ENCODE measurements around the gene FAM222A.
A peak's percentile ranks its signal among the peaks of the same experiment; 100 is the strongest.

The FAM222A gene

DNA sequence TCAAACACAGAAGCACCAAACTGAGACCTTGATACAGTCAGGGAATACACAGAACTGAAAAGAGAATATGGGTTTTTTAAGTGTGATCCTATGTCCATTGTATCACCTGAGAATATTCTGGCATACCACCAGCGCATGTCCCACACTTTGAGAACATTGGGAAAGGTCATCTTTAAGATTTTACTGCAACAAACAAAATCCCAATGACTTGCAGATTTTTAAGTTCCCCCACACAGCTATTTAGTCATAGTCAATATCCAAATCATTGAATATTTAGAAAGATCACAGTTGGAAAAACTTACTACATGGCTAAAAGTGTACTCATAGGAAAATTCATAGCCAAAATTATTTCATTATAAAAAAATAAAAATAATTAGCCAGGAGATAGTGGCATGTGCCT, 65.1 kb downstream of the FAM222A start:
- H3K4me3 ChIP-seq (replicated peaks in 1 of 2; ENCODE audit: low read depth in 2 of 2, low read length in 2 of 2), result no peak overlapping the region
- no peak for DNase-seq (ENCODE audit: low read depth in 2 of 2)
- TF ChIP-seq, protein P1, sequence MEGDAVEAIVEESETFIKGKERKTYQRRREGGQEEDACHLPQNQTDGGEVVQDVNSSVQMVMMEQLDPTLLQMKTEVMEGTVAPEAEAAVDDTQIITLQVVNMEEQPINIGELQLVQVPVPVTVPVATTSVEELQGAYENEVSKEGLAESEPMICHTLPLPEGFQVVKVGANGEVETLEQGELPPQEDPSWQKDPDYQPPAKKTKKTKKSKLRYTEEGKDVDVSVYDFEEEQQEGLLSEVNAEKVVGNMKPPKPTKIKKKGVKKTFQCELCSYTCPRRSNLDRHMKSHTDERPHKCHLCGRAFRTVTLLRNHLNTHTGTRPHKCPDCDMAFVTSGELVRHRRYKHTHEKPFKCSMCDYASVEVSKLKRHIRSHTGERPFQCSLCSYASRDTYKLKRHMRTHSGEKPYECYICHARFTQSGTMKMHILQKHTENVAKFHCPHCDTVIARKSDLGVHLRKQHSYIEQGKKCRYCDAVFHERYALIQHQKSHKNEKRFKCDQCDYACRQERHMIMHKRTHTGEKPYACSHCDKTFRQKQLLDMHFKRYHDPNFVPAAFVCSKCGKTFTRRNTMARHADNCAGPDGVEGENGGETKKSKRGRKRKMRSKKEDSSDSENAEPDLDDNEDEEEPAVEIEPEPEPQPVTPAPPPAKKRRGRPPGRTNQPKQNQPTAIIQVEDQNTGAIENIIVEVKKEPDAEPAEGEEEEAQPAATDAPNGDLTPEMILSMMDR (IDR thresholded peaks at IDR 0.05; ENCODE audit: low read depth, low read length), result no peak

DNA sequence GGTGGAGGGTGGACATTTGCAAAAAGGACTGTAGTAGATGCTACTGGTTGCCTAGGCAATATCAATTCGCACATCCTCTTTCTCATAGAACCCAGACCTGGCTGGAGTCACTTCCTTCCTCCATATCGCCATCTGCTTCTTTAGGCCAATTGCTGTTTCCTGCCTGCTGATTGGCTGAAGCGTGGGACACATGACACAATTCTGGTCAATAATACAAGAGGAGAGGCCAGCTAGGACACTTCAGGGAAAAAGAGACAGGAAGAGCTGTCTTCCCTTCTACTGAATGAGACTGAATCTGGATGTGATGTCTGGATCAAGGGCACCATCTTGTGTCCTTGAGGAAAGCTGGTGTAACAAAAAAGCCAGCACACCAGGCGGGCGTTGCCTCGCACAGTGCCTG, 65.8 kb downstream of the FAM222A start:
- no peak overlapping the region for H3K4me3 ChIP-seq (replicated peaks in 1 of 2; ENCODE audit: low read depth in 2 of 2, low read length in 2 of 2)
- TF ChIP-seq, protein P1 (IDR thresholded peaks at IDR 0.05; ENCODE audit: low read depth, low read length), result no peak
- DNase-seq (ENCODE audit: low read depth in 2 of 2), result peak in 1 of 2 donors; percentile 9

DNA sequence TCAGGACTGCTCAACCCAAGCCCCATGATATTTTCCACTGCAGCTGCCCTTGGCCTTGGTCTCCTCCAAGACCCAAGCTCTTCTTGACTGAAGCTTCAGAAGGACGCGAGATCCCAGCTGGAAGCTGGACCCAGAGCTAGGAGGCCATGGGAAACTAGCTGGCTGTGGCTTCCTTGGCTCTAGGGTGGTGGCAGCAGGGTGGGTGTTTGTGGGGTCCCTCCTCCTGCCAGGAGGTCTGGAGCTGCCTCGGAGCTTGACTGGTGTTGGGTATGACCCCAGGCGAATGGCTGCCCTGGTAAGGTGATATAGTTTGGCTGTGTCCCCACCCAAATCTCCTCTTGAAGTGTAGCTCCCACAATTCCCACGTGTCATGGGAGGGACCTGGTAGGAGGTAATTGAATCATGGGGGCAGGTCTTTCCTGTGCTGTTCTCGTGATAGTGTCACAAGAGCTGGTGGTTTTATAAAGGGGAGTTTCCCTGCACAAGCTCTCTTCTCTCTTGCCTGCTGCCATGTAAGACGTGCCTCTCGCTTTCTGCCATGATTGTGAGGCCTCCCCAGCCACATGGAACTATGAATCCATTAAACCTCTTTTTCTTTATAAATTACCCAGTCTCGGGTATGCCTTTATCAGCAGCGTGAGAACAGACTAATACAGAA, 68.2 kb downstream of the FAM222A start:
- TF ChIP-seq, protein P1 (IDR thresholded peaks at IDR 0.05; ENCODE audit: low read depth, low read length), result no peak
- no peak for DNase-seq (ENCODE audit: low read depth in 2 of 2)
- H3K4me3 ChIP-seq (replicated peaks in 1 of 2; ENCODE audit: low read depth in 2 of 2, low read length in 2 of 2), result no peak overlapping the region

DNA sequence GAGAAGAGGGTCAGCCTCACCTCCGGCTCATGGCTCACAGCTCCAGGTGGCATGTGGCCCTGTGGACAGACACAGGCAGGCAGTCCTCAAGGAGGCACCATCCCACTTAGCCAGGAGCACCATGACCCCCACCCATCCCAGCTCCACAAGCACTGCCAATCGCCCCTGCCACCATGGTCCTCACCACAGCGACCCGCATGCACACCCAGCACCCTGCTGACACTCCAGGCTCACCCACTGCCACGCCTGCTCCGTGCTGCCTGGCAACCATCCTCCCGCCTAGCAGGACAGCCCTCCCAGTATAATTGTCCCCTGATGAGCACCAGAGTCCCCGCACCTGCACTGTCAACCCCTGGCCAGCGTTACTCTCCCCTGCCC, 68.7 kb downstream of the FAM222A start:
- TF ChIP-seq, protein P1 (IDR thresholded peaks at IDR 0.05; ENCODE audit: low read depth, low read length), result no peak
- H3K4me3 ChIP-seq (replicated peaks in 1 of 2; ENCODE audit: low read depth in 2 of 2, low read length in 2 of 2), result no peak overlapping the region
- no peak for DNase-seq (ENCODE audit: low read depth in 2 of 2)

DNA sequence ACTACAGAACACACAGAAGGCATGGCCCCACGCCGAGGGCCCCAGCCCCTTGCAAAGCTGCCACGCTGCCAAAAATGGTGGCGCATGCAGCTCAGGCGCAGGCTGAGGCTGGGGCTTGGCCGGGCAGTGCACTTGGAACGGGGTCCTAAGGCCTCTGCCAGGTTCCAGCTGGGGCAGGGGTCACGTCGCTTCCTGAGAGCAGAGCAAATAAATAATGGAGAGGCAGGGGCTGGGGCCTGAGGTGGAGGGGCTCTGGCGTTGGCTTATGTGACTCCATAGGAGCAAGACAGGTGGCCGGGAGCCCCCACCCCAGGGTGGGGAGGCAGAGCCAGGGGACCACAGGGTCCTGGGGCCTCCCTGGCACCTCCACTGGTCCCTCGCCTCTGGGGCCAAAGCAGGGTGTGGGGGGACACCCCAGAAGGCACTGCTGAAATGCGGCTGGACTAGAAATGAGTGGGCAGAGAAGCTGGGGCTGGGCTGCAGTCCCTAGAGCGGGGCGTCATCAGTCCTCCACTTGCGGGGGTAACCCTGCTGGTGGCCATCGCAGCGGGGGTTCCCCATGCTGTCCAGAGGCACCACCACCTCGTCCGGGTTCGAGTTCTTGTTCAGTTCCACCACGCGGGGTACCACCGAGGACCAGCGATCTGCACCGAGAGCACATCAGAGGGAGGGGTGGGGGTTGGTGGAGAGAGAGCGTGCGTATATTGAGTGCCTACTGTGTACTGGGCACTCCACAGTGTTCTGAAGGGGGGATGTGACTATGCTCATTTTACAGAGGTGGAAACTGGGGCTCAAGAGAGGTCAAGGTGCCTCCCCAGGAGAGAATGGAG, 69.7 kb downstream of the FAM222A start:
- no peak overlapping the region for H3K4me3 ChIP-seq (replicated peaks in 1 of 2; ENCODE audit: low read depth in 2 of 2, low read length in 2 of 2)
- DNase-seq (ENCODE audit: low read depth in 2 of 2), result no peak
- TF ChIP-seq, protein P1 (IDR thresholded peaks at IDR 0.05; ENCODE audit: low read depth, low read length), result no peak

DNA sequence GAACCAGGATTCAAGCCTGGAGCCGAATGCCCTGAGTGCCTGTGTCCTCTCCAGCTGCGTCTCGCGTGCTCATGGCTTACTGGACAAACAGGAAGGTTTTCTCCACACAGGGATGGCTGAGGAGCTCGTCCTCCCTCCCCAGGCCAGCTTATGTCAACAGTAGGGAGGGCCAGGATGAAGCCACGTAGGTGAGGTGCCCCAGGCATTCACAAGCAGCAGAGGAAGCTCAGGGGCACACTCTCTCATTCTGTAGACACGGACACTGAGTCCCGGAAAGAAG, 70.3 kb downstream of the FAM222A start:
- no peak for DNase-seq (ENCODE audit: low read depth in 2 of 2)
- TF ChIP-seq, protein P1 (IDR thresholded peaks at IDR 0.05; ENCODE audit: low read depth, low read length), result no peak
- no peak overlapping the region for H3K4me3 ChIP-seq (replicated peaks in 1 of 2; ENCODE audit: low read depth in 2 of 2, low read length in 2 of 2)

Data from cardiac fibroblast (primary cell).